Measurements from ENCODE around the gene RHOBTB1.
"Not testable (repeated sequence)": the region's sequence is repeated elsewhere in the genome, so short reads cannot be mapped to it uniquely, and the experiment has no call there.

Gene RHOBTB1

GRCh38 chr10:60868946-60869345, 75.0 kb downstream of the RHOBTB1 start:
- DNase-seq (ENCODE audit: low read depth in 2 of 2) = no peak

- DNase-seq (ENCODE audit: low read depth in 2 of 2) = no peak
Observed at GRCh38 chr10:60865198-60865783, 78.7 kb downstream of the RHOBTB1 start.

GRCh38 chr10:60863796-60864195, 80.2 kb downstream of the RHOBTB1 start:
- DNase-seq (ENCODE audit: low read depth in 2 of 2) = no peak

- no peak for DNase-seq (ENCODE audit: low read depth in 2 of 2)
Observed at GRCh38 chr10:60862517-60862916, 81.5 kb downstream of the RHOBTB1 start.

- DNase-seq (ENCODE audit: low read depth in 2 of 2) = no peak
Observed at GRCh38 chr10:60856405-60856804, 87.6 kb downstream of the RHOBTB1 start.

- DNase-seq (ENCODE audit: low read depth in 2 of 2) = no peak
Observed at GRCh38 chr10:60853637-60854036, 90.3 kb downstream of the RHOBTB1 start.

GRCh38 chr10:60853107-60853506, 90.9 kb downstream of the RHOBTB1 start:
- no peak for DNase-seq (ENCODE audit: low read depth in 2 of 2)

- no peak for DNase-seq (ENCODE audit: low read depth in 2 of 2)
Observed at GRCh38 chr10:60849740-60850139, 94.2 kb downstream of the RHOBTB1 start.

GRCh38 chr10:60849217-60849616, 94.8 kb downstream of the RHOBTB1 start:
- no peak for DNase-seq (ENCODE audit: low read depth in 2 of 2)

- no peak for DNase-seq (ENCODE audit: low read depth in 2 of 2)
Observed at GRCh38 chr10:60848680-60849079, 95.3 kb downstream of the RHOBTB1 start.

GRCh38 chr10:60848126-60848525, 95.9 kb downstream of the RHOBTB1 start:
- no peak for DNase-seq (ENCODE audit: low read depth in 2 of 2)

- no peak for DNase-seq (ENCODE audit: low read depth in 2 of 2)
Observed at GRCh38 chr10:60846173-60846572, 97.8 kb downstream of the RHOBTB1 start.

- no peak for DNase-seq (ENCODE audit: low read depth in 2 of 2)
Observed at GRCh38 chr10:60845038-60845437, 98.9 kb downstream of the RHOBTB1 start.

- DNase-seq (ENCODE audit: low read depth in 2 of 2) = no peak
Observed at GRCh38 chr10:60842694-60843093, 101.3 kb downstream of the RHOBTB1 start.

GRCh38 chr10:60841227-60841626, 102.8 kb downstream of the RHOBTB1 start:
- not testable (repeated sequence) for DNase-seq (ENCODE audit: low read depth in 2 of 2)

- DNase-seq (ENCODE audit: low read depth in 2 of 2) = no peak
Observed at GRCh38 chr10:60835049-60835448, 108.9 kb downstream of the RHOBTB1 start.

GRCh38 chr10:60834401-60834800, 109.6 kb downstream of the RHOBTB1 start:
- no peak for DNase-seq (ENCODE audit: low read depth in 2 of 2)

- DNase-seq (ENCODE audit: low read depth in 2 of 2) = not testable (repeated sequence)
Observed at GRCh38 chr10:60832136-60832535, 111.8 kb downstream of the RHOBTB1 start.

- DNase-seq (ENCODE audit: low read depth in 2 of 2) = no peak
Observed at GRCh38 chr10:60828489-60828852, 115.5 kb downstream of the RHOBTB1 start.

- DNase-seq (ENCODE audit: low read depth in 2 of 2) = no peak
Observed at GRCh38 chr10:60827791-60828488, 116.0 kb downstream of the RHOBTB1 start.

GRCh38 chr10:60825520-60825919, 118.5 kb downstream of the RHOBTB1 start:
- DNase-seq (ENCODE audit: low read depth in 2 of 2) = no peak

- no peak for DNase-seq (ENCODE audit: low read depth in 2 of 2)
Observed at GRCh38 chr10:60823324-60823723, 120.7 kb downstream of the RHOBTB1 start.

- no peak for DNase-seq (ENCODE audit: low read depth in 2 of 2)
Observed at GRCh38 chr10:60822809-60823208, 121.2 kb downstream of the RHOBTB1 start.

- no peak for DNase-seq (ENCODE audit: low read depth in 2 of 2)
Observed at GRCh38 chr10:60821656-60822055, 122.3 kb downstream of the RHOBTB1 start.

Measured in stimulated activated CD4-positive, alpha-beta T cell treated with anti-CD3 and anti-CD28 coated beads, Interleukin-1b, Interleukin-23, amount 100 ng/mL, for 1 hour (primary cell).